K562 treated with DMSO at 1 percent for 48 hours (cell line): Measurements from ENCODE around the gene ZNF768. TPM values are rescaled to one million over a fixed set of nuclear protein-coding genes. Genes with fewer than 3 reads are reported as not detected.

Experiments used
- total RNA-seq: library from RNA; unstranded; fragments of 300-600 nt; gene quantifications from 2 replicates; pipeline ENCODE4 v1.2.3, GENCODE V29; 2022; ENCODE audit warnings: low replicate concordance; ENCODE audit errors: extremely low read depth

ZNF768 gene
- not detected in 2 replicates for total RNA-seq

GRCh38 chr16:30526137-30526822, at the start of gene ZNF768:
TSS of gene ZNF768 (minus strand) at chr16:30526566. CDS start at chr16:30526413, 153 bp downstream.

DNA sequence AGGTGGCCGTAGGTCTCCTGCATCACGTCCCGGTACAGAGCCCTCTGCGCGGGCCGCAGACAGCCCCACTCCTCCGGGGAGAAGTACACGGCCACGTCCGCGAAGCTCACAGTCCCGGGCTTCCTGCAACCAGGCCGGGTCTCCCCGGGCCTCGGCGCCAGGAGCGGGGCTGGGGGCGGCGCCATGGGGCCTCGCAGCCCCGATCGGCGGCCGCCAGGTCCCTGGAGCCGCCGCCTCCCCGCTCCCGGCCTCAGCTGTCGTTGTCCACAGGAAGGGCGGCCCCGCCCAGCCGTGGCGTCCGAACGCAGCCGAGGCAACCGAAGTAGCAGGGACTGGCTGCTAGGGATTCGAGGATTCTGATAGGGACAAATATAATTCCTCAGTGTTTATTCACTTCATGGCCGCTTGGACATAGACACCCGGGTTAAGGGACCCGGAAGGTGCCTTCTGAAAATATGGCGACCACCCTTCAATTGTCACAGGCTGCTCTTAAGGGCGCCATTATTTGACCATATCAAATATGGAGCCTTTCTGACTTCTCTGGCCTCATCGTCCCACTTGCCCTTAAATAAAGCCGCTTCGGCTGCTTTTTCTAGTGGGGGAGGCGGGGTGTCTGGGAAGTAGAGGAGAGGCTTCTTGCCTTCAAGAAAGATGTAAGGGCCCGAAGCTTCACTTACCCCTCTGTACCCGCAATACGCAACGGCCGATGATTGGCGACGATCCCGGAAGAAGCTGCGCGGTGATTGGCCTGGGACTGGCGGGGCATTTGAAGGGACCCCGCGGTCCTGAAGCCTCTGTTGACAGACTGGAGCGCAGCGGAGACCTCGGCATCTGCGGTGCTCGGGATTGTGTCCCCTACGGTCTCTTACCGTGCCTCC, 45.3 kb upstream of the ZNF768 start, which contains the start of gene ZNF688:
Gene ZNF688, minus strand, starts transcription at position 270 of the 878 bp plus-strand sequence. Its CDS starts 85 bp downstream, at position 185.

DNA sequence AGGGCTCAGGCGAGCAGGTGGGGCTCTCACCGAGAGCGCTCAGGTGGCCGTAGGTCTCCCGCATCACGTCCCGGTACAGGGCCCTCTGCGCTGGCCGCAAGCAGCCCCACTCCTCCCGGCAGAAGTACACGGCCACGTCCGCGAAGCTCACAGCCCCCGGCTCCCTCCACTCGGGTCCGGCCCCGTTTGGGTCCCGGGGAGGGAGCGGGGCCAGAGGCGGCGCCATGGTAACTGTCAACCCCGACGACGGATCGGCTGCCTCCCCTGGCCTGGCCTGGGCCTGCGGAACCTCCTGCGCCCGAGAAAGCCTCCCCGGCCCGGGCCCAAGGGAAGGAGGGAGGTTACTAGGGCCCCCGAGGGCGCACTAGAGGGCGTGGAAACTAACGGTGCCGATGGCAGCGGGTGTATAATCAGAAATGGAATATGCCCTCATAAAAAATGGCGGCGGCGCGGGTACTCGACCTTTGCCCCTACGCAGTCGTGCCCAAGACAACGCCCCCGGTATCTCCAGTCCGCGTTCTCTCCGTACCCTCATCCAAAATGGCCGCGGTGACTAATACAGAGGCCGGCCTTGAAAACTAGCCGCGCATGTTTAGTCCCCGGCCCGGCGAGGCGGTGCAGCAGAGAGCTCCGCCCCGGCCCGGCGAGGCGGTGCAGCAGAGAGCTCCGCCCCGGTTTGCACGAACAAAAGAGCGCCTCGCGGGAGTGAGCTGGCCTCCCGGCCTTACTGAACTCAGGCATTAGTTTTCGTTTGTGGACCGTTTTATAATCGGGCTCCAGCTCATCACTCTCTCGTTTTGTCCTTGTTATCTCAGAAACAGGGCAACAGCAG, 31.8 kb upstream of the ZNF768 start, which contains the start of gene ZNF764:
Gene ZNF764, minus strand, starts transcription at position 418 of the 832 bp plus-strand sequence. Its CDS starts 192 bp downstream, at position 226.

GRCh38 chr16:30534368-30535105, 8.2 kb upstream of the ZNF768 start, which contains the start of gene ZNF747:
TSS of gene ZNF747 (minus strand) at chr16:30534858. CDS start at chr16:30534679, 179 bp downstream.

Other genes with a start within 250 kb of the ZNF768 start
- not detected in 2 replicates for gene CD2BP2, start 171.3 kb downstream of the ZNF768 start, total RNA-seq
- gene TBC1D10B, start 156.1 kb downstream of the ZNF768 start, total RNA-seq = not detected in 2 replicates
- gene MYL11, start 151.8 kb downstream of the ZNF768 start, total RNA-seq = not detected in 2 replicates
- not detected in 2 replicates for gene SEPTIN1, start 144.0 kb downstream of the ZNF768 start, total RNA-seq
- gene ZNF48, start 131.1 kb downstream of the ZNF768 start, total RNA-seq = not detected in 2 replicates
- gene ZNF771, start 119.0 kb downstream of the ZNF768 start, total RNA-seq = not detected in 2 replicates
- not detected in 2 replicates for gene DCTPP1, start 96.5 kb downstream of the ZNF768 start, total RNA-seq
- gene SEPHS2, start 80.7 kb downstream of the ZNF768 start, total RNA-seq = not detected in 2 replicates
- not detected in 2 replicates for gene ITGAL, start 53.8 kb downstream of the ZNF768 start, total RNA-seq
- not detected in 2 replicates for gene ZNF747, start 8.3 kb upstream of the ZNF768 start, total RNA-seq
- gene ZNF764, start 31.8 kb upstream of the ZNF768 start, total RNA-seq = not detected in 2 replicates
- gene ZNF688, start 45.1 kb upstream of the ZNF768 start, total RNA-seq = not detected in 2 replicates
- not detected in 2 replicates for gene ZNF785, start 59.1 kb upstream of the ZNF768 start, total RNA-seq
- gene ZNF689, start 83.8 kb upstream of the ZNF768 start, total RNA-seq = not detected in 2 replicates
- gene PRR14, start 124.4 kb upstream of the ZNF768 start, total RNA-seq = not detected in 2 replicates
- not detected in 2 replicates for gene FBRS, start 131.9 kb upstream of the ZNF768 start, total RNA-seq
- not detected in 2 replicates for gene SRCAP, start 172.6 kb upstream of the ZNF768 start, total RNA-seq
- not detected in 2 replicates for gene PHKG2, start 221.9 kb upstream of the ZNF768 start, total RNA-seq
- gene CFAP119, start 235.5 kb upstream of the ZNF768 start, total RNA-seq = not detected in 2 replicates
- not detected in 2 replicates for gene RNF40, start 235.8 kb upstream of the ZNF768 start, total RNA-seq